Renal pelvis (tissue), 12 donors: Measurements from ENCODE around the gene BHMT. TPM values are rescaled to one million over a fixed set of nuclear protein-coding genes. Genes with fewer than 3 reads are reported as not detected.
A peak's percentile ranks its signal among the peaks of the same experiment; 100 is the strongest.

ENCODE experiments used
- DNase-seq: peaks from one replicate; pipeline ENCODE4 v3.0.0-alpha.2; 2013
- long read RNA-seq, 16 experiments: transcript quantifications; one replicate each; lab custom pipeline, GENCODE V29; 2026
- polyA plus RNA-seq, 3 donors: library from polyadenylated mRNA; unstranded; fragments of 120-200 nt; gene quantifications; one replicate each; pipeline ENCODE4 v1.2.1, GENCODE V29; 2013; ENCODE audit not compliant: insufficient read length in 3 of 3

Gene BHMT
- 100 to 1,000 TPM; 243 to 287 (median 275) TPM for polyA plus RNA-seq
- long read RNA-seq, donor 1, transcript BHMT-201 (8 exons, 2,502 nt) = major isoform, 63 of 96 reads
- long read RNA-seq, donor 1, partial matches to known transcripts = 29 of 96 reads
- long read RNA-seq, donor 1, other reads (novel, unspliced or antisense) = 0 of 96 reads
- long read RNA-seq, donor 2, transcript BHMT-201 (8 exons, 2,502 nt) = major isoform, 110 of 167 reads
- long read RNA-seq, donor 2, partial matches to known transcripts = 53 of 167 reads
- long read RNA-seq, donor 2, other reads (novel, unspliced or antisense) = 0 of 167 reads
- long read RNA-seq, donor 3, transcript BHMT-201 (8 exons, 2,502 nt) = major isoform, 37 of 54 reads
- long read RNA-seq, donor 3, partial matches to known transcripts = 17 of 54 reads
- long read RNA-seq, donor 3, other reads (novel, unspliced or antisense) = 0 of 54 reads
- long read RNA-seq, donor 4, transcript BHMT-201 (8 exons, 2,502 nt) = major isoform, 87 of 142 reads
- long read RNA-seq, donor 4, partial matches to known transcripts = 54 of 142 reads
- long read RNA-seq, donor 4, other reads (novel, unspliced or antisense) = 0 of 142 reads
- long read RNA-seq, donor 5, transcript BHMT-201 (8 exons, 2,502 nt) = major isoform, 57 of 147 reads
- long read RNA-seq, donor 5, partial matches to known transcripts = 87 of 147 reads
- long read RNA-seq, donor 5, other reads (novel, unspliced or antisense) = 0 of 147 reads
- long read RNA-seq, donor 6, transcript BHMT-201 (8 exons, 2,502 nt) = major isoform, 108 of 153 reads
- long read RNA-seq, donor 6, partial matches to known transcripts = 40 of 153 reads
- long read RNA-seq, donor 6, other reads (novel, unspliced or antisense) = 0 of 153 reads
- long read RNA-seq, donor 7, transcript BHMT-201 (8 exons, 2,502 nt) = major isoform, 103 of 194 reads
- long read RNA-seq, donor 7, partial matches to known transcripts = 81 of 194 reads
- long read RNA-seq, donor 7, other reads (novel, unspliced or antisense) = 6 of 194 reads
- long read RNA-seq, donor 8, partial matches to known transcripts = 0 of 2 reads
- long read RNA-seq, donor 8, other reads (novel, unspliced or antisense) = 0 of 2 reads
- long read RNA-seq, donor 9, transcript BHMT-203 (3 exons, 591 nt) = minor isoform, 5 of 292 reads
- long read RNA-seq, donor 9, transcript BHMT-201 (8 exons, 2,502 nt) = major isoform, 162 of 292 reads
- long read RNA-seq, donor 9, partial matches to known transcripts = 114 of 292 reads
- long read RNA-seq, donor 9, other reads (novel, unspliced or antisense) = 10 of 292 reads
- long read RNA-seq, donor 10, transcript BHMT-201 (8 exons, 2,502 nt) = major isoform, 49 of 93 reads
- long read RNA-seq, donor 10, partial matches to known transcripts = 41 of 93 reads
- long read RNA-seq, donor 10, other reads (novel, unspliced or antisense) = 0 of 93 reads
- long read RNA-seq, donor 11, transcript BHMT-201 (8 exons, 2,502 nt) = major isoform, 60 of 67 reads
- long read RNA-seq, donor 11, partial matches to known transcripts = 6 of 67 reads
- long read RNA-seq, donor 11, other reads (novel, unspliced or antisense) = 0 of 67 reads
- long read RNA-seq, donor 12, transcript BHMT-201 (8 exons, 2,502 nt) = major isoform, 138 of 258 reads
- long read RNA-seq, donor 12, partial matches to known transcripts = 103 of 258 reads
- long read RNA-seq, donor 12, other reads (novel, unspliced or antisense) = 11 of 258 reads
- long read RNA-seq, donor 13, transcript BHMT-201 (8 exons, 2,502 nt) = major isoform, 8 of 11 reads
- long read RNA-seq, donor 13, partial matches to known transcripts = 0 of 11 reads
- long read RNA-seq, donor 13, other reads (novel, unspliced or antisense) = 0 of 11 reads
- long read RNA-seq, donor 14, transcript BHMT-201 (8 exons, 2,502 nt) = major isoform, 95 of 278 reads
- long read RNA-seq, donor 14, transcript BHMT-203 (3 exons, 591 nt) = minor isoform, 5 of 278 reads
- long read RNA-seq, donor 14, partial matches to known transcripts = 171 of 278 reads
- long read RNA-seq, donor 14, other reads (novel, unspliced or antisense) = 6 of 278 reads
- long read RNA-seq, donor 15, transcript BHMT-201 (8 exons, 2,502 nt) = major isoform, 53 of 74 reads
- long read RNA-seq, donor 15, partial matches to known transcripts = 19 of 74 reads
- long read RNA-seq, donor 15, other reads (novel, unspliced or antisense) = 0 of 74 reads
- long read RNA-seq, donor 16, transcript BHMT-201 (8 exons, 2,502 nt) = major isoform, 87 of 147 reads
- long read RNA-seq, donor 16, partial matches to known transcripts = 56 of 147 reads
- long read RNA-seq, donor 16, other reads (novel, unspliced or antisense) = 0 of 147 reads

- peak; percentile 21 for DNase-seq
Observed at GRCh38 chr5:79111387-79111959, at the start of gene BHMT. BHMT (plus strand) TSS chr5:79111809; CDS start chr5:79111886, 77 bp downstream.

- DNase-seq = no peak
Observed at GRCh38 chr5:79062436-79062835, 49.2 kb upstream of the BHMT start.

- DNase-seq = peak; percentile 27
Observed at GRCh38 chr5:79069488-79070349, 41.9 kb upstream of the BHMT start, which contains the start of the genes BHMT2 and DMGDH. BHMT2 (plus strand) TSS chr5:79069767; CDS start chr5:79069783, 16 bp downstream. DMGDH (minus strand) TSS chr5:79069674; CDS start chr5:79069620, 54 bp downstream.

- peak; percentile 17 for DNase-seq
Observed at GRCh38 chr5:79070350-79070667, 41.3 kb upstream of the BHMT start.

GRCh38 chr5:79074641-79075040 is 37.0 kb upstream of the BHMT start:
- DNase-seq = no peak

- no peak for DNase-seq
Observed at GRCh38 chr5:79075646-79076426, 35.8 kb upstream of the BHMT start.

- DNase-seq = no peak
Observed at GRCh38 chr5:79076819-79077218, 34.8 kb upstream of the BHMT start.

GRCh38 chr5:79077680-79078365 is 33.8 kb upstream of the BHMT start:
- peak; percentile 30 for DNase-seq

GRCh38 chr5:79080804-79081203 is 30.8 kb upstream of the BHMT start:
- DNase-seq = no peak

- no peak for DNase-seq
Observed at GRCh38 chr5:79081779-79082178, 29.8 kb upstream of the BHMT start.

GRCh38 chr5:79086116-79086515 is 25.5 kb upstream of the BHMT start:
- DNase-seq = no peak

- no peak for DNase-seq
Observed at GRCh38 chr5:79088507-79088906, 23.1 kb upstream of the BHMT start.

- DNase-seq = no peak
Observed at GRCh38 chr5:79091064-79091463, 20.5 kb upstream of the BHMT start.

- no peak for DNase-seq
Observed at GRCh38 chr5:79093762-79094161, 17.8 kb upstream of the BHMT start.

- DNase-seq = no peak
Observed at GRCh38 chr5:79105868-79106267, 5.7 kb upstream of the BHMT start.

- DNase-seq = no peak
Observed at GRCh38 chr5:79107020-79107796, 4.4 kb upstream of the BHMT start.
